GM21367 (cell line): ENCODE results near the gene SGMS1.
A peak's percentile ranks its signal among the peaks of the same experiment; 100 is the strongest.
"Not testable (repeated sequence)": the region's sequence is repeated elsewhere in the genome, so short reads cannot be mapped to it uniquely, and the experiment has no call there.

Experiments
- ATAC-seq: cut with Tn5 transposase; IDR thresholded peaks from one replicate; pipeline ENCODE4 v1.9.1; 2021; ENCODE audit not compliant: unreplicated experiment

SGMS1 gene

DNA sequence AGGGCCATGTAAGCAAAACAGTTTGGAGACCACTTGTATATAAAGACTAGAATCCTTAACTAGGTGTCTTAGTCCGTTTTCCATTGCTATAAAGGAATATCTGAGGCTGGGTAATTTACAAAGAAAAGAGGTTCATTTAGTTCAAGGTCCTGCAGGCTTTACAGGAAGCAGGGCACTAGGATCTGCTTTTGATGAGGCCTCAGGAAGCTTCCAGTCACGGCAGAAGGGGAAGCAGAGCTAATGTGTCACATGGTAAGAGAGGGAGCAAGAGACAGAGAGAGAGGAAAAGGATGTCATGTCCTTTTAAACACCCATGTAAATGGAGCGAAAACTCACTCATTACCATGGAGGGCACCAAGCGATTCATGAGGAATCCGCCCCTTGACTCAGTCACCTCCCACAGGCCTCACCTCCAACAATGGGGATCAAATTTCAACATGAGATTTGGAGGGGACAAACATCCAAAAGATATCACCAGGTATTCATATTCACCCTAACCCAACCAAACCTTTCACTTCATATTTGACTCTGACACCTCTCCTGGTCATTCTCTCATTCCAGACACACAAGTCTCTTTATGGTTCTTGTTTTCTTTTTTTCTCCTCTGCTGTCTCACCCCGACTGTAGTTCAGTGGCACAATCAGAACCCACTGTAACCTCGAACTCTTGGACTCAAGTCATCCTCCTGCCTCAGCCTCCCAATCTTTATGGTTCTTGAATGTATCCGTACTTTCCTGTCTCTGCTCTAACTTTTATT is 342.4 kb downstream of the SGMS1 start:
- ATAC-seq: no peak

DNA sequence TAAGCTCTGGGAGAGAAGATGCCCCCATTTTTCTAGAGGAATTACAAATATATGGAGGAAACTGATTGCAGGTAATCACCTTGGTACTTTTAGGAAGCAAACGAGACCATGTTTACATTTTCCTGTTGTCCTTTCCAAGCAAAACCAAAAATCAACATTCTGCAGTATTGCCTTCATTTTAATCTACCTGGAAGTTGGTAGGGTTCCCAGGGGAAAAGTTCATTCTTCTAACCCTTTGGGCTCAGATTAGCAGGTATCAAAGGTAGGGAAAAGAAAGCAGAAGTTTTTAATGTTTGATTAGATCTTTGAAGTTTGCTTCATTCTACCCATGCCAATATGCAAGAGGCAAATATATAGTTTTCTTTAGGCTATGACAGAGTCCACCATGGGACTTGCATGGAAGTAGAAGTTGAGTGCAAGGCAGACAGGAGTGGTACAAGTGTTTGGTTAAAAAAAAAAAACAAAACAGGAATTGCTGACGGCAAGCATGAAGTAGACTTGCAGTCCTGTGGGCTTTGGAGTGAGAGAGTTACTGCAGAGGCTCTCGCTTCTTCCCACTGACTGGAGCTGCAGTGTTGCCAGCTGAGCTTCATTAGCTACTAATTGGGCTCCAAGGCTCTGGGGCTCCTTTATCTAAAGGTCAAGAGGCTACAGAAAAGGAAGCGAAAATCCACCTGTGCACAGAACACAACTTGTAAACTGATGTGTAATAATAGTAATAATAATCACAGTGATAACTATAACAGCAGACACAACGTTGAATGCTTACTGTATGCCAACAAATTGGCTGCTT is 343.5 kb downstream of the SGMS1 start:
- no peak for ATAC-seq

DNA sequence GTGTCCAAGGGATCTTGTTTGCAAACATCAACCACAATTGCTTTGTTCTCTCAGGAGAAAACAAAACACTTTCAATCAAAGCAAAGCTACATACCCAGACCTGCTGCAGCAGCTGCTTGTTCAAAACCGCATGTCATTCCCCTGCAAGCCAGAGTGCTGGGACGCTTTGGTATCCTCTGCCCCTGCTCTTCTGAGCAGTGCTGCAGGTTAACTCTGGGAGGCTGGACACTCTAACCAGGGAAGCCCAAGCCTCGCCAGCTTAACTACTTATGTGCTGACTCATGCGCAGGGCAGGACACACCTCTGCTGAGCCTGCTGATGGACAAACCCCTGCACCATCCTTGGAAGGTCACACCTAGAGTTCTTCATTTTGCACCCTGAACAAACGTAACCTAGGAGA is 344.3 kb downstream of the SGMS1 start:
- ATAC-seq: no peak

DNA sequence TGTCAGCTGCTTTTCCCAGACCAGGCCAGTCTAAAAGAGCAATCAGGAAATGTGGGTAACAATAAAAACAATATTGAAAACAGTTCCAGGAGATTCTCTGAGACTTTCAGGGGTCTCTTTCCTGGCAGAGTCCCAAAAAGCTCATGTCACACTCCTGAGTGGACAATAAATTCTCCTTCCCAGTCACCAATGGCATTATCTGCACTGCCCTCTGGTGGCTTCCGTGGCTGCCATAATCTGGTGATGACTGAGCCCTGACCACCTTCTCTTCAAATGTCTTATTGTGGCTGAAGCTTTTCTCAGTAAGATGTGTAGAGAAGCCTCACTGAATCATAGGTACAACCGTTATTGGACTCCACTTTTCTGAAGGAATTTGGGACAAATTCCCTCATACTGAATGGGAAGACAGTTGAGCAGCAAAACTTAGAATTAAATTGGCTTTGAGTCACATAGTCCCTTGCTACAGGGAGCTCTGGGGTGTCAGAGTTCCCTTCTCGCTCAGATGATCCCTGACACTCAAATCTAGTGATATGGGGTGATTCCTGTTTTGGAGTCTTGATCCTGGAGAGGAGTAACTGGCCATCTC is 348.0 kb downstream of the SGMS1 start:
- peak; percentile 67 for ATAC-seq

DNA sequence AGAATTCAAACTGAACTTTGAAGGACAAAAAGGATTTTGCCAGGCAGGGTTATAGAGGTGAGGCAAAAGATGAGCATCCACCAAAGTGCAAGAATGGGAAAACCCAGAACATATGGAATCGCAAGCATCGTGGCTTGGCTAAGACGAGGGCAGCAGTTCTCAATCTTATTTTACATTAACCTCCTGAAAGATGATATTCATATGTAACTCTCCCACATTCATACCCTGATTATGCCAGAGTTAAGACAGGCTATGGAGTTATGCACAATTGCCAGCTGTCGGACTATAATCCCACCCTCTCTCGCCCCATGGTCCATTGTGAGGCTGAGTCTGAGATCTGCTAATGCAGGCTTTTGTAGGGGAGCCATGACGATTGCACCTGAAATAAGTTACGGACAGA is 351.2 kb downstream of the SGMS1 start:
- ATAC-seq: no peak

DNA sequence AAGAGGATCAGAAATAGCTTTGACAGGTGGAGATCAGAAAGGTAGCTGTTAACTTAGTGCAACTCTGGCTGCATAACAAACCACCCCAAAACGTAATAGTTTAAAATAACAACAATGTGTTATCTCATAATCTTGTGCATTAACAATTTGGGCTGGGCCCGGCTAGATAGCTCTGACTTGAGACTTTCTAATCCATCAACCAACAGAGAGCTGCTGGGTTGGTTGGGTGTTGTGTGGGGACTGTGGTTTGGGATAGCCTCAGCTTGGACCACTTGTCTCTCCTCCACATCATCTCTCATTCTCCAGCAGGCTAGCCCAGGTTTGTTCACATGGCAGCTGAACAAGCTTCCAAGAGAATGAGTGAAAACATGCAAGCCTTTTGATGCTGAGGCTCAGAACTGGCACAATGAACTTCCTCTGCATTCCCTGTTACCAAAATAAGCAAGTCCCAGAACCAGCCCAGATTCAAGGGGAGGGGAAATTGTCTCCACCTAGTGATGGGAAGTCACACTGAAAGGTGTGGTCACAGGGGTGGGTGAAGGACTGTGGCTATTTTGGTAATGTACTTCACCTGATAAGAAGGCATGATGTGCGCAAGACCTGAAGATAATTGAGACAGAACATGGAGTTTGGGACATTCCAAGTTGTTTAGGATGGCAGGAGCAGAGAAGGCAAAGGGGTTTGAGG is 352.0 kb downstream of the SGMS1 start:
- no peak for ATAC-seq

DNA sequence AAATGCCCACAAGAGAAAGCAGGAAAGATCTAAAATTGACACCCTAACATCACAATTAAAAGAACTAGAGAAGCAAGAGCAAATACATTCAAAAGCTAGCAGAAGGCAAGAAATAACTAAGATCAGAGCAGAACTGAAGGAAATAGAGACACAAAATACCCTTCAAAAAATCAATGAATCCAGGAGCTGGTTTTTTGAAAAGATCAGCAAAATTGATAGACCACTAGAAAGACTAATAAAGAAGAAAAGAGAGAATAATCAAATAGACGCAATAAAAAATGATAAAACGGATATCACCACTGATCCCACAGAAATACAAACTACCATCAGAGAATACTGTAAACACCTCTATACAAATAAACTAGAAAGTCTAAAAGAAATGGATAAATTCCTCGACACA is 355.9 kb downstream of the SGMS1 start:
- ATAC-seq: not testable (repeated sequence)

DNA sequence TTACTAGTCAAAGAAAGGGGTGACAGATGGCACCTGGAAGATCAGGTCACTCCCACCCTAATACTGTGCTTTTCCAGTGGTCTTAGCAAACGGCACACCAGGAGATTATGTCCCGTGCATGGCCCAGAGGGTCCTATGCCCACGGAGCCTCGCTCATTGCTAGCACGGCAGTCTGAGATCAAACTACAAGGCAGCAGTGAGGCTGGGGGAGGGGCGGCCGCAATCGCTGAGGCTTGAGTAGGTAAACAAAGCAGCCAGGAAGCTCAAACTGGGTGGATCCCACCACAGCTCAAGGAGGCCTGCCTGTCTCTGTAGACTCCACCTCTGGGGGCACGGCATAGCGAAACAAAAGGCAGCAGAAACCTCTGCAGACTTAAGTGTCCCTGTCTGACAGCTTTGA is 361.1 kb downstream of the SGMS1 start:
- ATAC-seq: not testable (repeated sequence)

DNA sequence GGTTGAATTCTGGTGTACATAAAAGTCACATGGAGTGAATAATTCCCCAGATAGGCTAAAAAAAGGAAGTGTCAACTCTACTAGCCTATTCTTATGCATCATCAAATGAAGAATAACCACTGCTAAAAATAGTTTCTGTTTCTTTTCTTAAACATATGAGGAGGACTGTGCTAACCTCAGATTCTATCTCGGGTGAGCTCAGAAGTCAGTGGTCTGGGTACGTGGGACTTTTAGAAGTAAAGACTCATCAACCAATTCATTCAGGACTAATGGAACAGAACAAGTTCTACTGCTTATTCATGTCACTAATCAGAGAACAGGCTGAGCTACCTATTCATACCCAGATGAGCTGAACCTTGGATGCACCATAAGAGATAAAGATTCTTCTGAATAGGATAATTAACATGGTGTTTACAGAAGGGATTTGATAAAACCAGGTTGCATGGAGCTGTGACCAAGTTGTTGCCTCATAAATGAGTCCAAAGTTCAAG is 362.9 kb downstream of the SGMS1 start:
- ATAC-seq: peak; percentile 99
